ENCODE measurements around the gene PSMD11. TPM values are rescaled to one million over a fixed set of nuclear protein-coding genes. Genes with fewer than 3 reads are reported as not detected.
"Not testable (repeated sequence)": the region's sequence is repeated elsewhere in the genome, so short reads cannot be mapped to it uniquely, and the experiment has no call there.

The PSMD11 gene
- total and polyA plus RNA-seq, 2 donors (not counting 3 experiments of a cell fraction or from before 2014, with no cell fraction given), result 59.4 to 153 TPM

- Histone ChIP-seq H3K4me1 (ENCODE audit: control insufficient read depth, extremely low read depth, insufficient read depth, low read length) (peaks cover 15% of the 10 kb centered on the region), H3K79me2 (ENCODE audit: control insufficient read depth, insufficient read depth, low read length) (no peaks in the 10 kb centered on the region), H3K9me3 (replicated peaks; ENCODE audit: control insufficient read depth, insufficient read depth, low read length) (no peaks in the 10 kb centered on the region), H3K9me1 (replicated peaks; ENCODE audit: control insufficient read depth, extremely low read depth, insufficient read depth, low read length) (no peaks in the 10 kb centered on the region), H3K27ac (ENCODE audit: insufficient read depth, low read depth, low read length) (no peak overlapping the region), H3K4me2 (ENCODE audit: insufficient read depth, low read length) (no peak overlapping the region), H3K27me3 (ENCODE audit: control insufficient read depth in 2 of 2, insufficient read depth in 2 of 2, low read length in 2 of 2) (no peaks in the 10 kb centered on the region), H3K4me3 (replicated peaks in 1 of 3; ENCODE audit: insufficient read depth in 1 of 3, low read depth in 1 of 3, low read length in 3 of 3) (no peak overlapping the region), H3K36me3 (ENCODE audit: control insufficient read depth in 2 of 2, extremely low read depth in 1 of 2, insufficient read depth in 2 of 2, low read length in 2 of 2) (no peaks in the 10 kb centered on the region), H2AFZ (ENCODE audit: low read depth, low read length) (no peak overlapping the region), H4K20me1 (replicated peaks; ENCODE audit: control insufficient read depth, extremely low read depth, insufficient read depth, low read length) (no peaks in the 10 kb centered on the region), H3K9ac (replicated peaks; ENCODE audit: extremely low read depth, insufficient read depth, low read length) (no peak overlapping the region)
- dilution Hi-C loops (cut with MboI; ENCODE audit: extremely low pct_ligation_motif_present, low sequenced_read_pairs), result no loop called here
- DNase-seq (ENCODE audit: low read depth, low spot score) (no peak), FAIRE-seq (no peak)
- intact Hi-C loops (cut with micrococcal nuclease), result no loop called here
- POLR2A ChIA-PET, result interaction anchor here (0.5 to 0.7 kb wide), 2 partner anchors 13 to 481 kb away, joined by 5 to 6 read pairs; no protein-coding TSS in a partner anchor
- no TSS peak for BruUV-seq (replicated peaks)
- no peak for TF ChIP-seq FOS (IDR thresholded peaks at IDR 0.05; ENCODE audit: borderline replicate concordance, insufficient read depth, low read length)
- CTCF ChIA-PET, result no interaction called here
Measured at GRCh38 chr17:32523827-32524552, 79.7 kb downstream of the PSMD11 start.

- H3K4me1 ChIP-seq (ENCODE audit: control insufficient read depth, extremely low read depth, insufficient read depth, low read length), result peaks cover 14% of the 10 kb centered on the region
- H3K36me3 ChIP-seq (ENCODE audit: control insufficient read depth in 2 of 2, extremely low read depth in 1 of 2, insufficient read depth in 2 of 2, low read length in 2 of 2); H3K9me1 ChIP-seq (replicated peaks; ENCODE audit: control insufficient read depth, extremely low read depth, insufficient read depth, low read length); H3K79me2 ChIP-seq (ENCODE audit: control insufficient read depth, insufficient read depth, low read length); dilution Hi-C loops (cut with MboI; ENCODE audit: extremely low pct_ligation_motif_present, low sequenced_read_pairs); H3K27ac ChIP-seq (ENCODE audit: insufficient read depth, low read depth, low read length); H3K4me2 ChIP-seq (ENCODE audit: insufficient read depth, low read length); H3K9ac ChIP-seq (replicated peaks; ENCODE audit: extremely low read depth, insufficient read depth, low read length); FAIRE-seq; H4K20me1 ChIP-seq (replicated peaks; ENCODE audit: control insufficient read depth, extremely low read depth, insufficient read depth, low read length); H3K27me3 ChIP-seq (ENCODE audit: control insufficient read depth in 2 of 2, insufficient read depth in 2 of 2, low read length in 2 of 2); H3K4me3 ChIP-seq (replicated peaks in 1 of 3; ENCODE audit: insufficient read depth in 1 of 3, low read depth in 1 of 3, low read length in 3 of 3); H3K9me3 ChIP-seq (replicated peaks; ENCODE audit: control insufficient read depth, insufficient read depth, low read length); DNase-seq (ENCODE audit: low read depth, low spot score); BruUV-seq (replicated peaks); H2AFZ ChIP-seq (ENCODE audit: low read depth, low read length); intact Hi-C loops (cut with micrococcal nuclease); CTCF ChIA-PET: not testable (repeated sequence)
- POLR2A ChIA-PET, result interaction anchor here (0.7 kb wide), 1 partner anchor 480 kb away, joined by 6 read pairs; no protein-coding TSS in a partner anchor
Measured at GRCh38 chr17:32524553-32524880, 80.2 kb downstream of the PSMD11 start.
